ENCODE results near the gene CHID1.

The CHID1 gene

DNA sequence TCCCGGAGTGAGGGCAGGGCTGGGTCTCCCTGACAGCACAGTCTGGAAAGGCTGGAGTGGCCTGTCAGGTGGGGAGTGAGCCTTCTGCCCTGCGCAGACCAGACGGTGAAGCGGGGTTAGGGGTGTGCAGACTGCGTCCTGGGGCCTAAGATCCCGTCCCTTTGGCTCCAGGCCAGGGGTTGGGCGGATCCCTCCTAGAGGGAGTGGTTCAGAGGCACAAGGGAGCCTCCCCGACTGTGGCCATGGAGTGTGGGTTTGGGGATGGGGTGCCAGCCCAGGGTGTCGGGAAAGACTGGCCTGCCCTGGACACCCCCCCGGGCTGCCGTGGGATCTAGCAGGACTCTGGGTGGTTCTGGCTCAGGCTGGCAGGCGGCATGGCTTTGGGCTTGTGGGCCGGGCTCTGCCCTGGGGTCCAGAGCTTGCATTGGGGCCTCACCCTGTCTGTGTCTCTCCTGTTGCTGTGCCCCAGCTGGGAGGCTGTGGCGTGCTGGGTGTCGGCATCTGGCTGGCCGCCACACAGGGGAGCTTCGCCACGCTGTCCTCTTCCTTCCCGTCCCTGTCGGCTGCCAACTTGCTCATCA, 48.4 kb downstream of the CHID1 start:
- FAIRE-seq = no peak

DNA sequence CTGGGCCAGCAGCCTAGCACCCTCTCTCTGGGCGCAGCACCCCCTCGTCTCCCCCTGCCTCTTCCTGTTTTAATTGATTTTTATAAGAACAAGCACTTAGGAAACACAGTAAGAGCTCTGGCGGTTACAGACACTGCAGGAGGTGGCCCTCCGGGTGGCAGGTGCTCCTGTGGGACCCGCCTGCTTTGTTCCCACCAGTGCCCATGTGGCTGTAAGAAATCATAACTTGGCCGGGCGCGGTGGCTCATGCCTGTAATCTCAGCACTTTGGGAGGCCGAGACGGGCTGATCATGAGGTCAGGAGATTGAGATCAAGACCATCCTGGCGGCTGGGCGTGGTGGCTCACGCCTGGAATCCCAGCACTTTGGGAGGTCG, 49.5 kb downstream of the CHID1 start:
- no peak for FAIRE-seq

DNA sequence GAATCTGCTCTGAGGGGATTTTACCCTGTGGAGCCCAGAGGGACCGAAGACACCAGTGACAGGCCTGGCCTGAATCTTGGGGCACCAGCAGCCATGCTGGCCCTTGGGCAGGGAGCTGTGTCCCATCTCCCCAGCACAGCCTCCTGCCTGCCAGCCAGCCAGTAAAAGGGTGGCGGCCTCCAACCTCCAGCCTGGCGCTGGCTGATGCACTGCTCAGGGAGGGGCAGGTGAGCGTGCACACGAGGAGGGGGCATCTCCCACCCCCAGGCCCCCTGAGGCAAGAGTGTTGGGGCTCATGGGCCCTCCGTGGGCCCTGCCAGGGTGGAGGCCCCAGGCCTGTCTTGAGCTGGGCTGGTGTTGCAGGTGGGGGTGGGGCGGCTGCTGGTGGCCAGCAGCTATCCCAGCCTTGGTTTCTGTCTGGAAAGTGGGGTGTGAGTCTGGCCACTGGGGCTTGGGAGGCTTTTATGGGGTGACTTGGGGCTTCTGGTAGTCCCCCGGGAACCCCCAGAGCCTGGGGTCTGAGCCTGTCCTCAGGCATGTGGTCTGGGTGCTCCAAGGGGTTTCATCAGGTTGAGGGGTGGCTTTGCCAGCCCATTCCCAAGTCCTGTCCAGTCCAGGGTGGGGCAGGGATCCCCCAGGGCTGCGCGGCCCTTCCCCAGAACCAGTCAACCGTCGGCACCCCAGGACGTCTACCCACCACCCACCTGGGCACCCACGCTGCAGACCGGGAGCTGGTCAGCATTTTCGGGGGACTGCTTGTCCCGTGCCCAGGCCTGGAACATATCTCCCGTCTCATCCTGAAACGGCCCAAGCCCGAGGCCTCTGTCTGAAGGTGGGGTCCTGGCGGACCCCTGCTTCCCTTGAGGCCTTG, 50.1 kb downstream of the CHID1 start:
- FAIRE-seq = no peak

DNA sequence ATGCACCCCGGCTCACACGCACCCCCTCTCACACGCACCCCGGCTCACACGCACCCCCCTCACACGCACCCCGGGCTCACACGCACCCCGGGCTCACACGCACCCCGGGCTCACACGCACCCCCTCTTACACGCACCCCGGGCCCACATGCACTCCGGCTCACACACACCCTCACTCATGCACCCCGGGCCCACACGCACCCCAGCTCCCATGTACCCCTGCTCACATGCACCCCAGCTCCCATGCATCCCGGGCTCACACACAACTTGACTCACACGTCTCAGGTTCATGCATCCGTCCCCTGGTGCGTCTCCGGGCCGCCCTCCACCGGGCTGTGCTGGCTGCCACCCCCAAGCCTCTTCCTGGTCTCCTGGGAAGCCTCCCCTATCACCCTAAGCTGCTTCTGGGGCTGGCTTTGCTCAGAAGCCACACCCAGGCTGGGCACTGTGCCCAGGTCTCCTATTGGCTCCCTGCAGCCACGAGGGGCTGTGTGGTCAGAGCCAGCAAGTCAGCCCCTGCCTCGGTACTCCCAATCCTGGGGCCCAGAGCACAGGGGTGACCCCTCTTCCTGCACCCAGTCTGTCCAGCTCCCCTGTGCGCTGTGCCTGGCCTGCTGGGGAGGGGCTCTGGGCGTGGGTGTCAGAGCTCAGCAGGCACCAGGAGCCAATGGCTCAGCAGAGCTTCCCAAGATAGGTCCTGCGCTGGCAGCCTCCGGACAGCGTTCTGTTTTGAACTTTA, 51.0 kb downstream of the CHID1 start:
- FAIRE-seq = no peak

DNA sequence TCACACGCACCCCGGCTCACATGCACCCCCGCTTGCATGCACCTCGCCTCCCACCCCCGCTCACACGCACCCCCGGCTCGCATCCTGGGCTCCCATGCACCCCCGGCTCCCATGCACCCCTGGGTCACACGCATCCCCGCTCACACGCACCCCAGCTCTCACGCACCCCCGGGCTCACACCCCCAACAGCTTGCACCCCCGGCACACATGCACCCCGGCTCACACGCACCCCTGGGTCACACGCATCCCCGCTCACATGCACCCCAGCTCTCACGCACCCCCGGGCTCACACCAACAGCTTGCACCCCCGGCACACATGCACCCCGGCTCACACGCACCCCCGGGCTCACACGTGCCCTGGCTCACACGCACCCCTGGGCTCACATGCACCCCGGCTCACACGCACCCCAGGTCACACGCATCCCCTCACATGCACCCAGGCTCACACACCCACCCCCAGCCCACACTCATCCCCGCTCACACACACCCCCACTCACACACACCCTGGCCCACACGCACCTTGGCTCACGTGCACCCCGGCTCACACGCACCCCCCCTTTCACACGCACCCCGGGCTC, 51.8 kb downstream of the CHID1 start:
- no peak for FAIRE-seq

DNA sequence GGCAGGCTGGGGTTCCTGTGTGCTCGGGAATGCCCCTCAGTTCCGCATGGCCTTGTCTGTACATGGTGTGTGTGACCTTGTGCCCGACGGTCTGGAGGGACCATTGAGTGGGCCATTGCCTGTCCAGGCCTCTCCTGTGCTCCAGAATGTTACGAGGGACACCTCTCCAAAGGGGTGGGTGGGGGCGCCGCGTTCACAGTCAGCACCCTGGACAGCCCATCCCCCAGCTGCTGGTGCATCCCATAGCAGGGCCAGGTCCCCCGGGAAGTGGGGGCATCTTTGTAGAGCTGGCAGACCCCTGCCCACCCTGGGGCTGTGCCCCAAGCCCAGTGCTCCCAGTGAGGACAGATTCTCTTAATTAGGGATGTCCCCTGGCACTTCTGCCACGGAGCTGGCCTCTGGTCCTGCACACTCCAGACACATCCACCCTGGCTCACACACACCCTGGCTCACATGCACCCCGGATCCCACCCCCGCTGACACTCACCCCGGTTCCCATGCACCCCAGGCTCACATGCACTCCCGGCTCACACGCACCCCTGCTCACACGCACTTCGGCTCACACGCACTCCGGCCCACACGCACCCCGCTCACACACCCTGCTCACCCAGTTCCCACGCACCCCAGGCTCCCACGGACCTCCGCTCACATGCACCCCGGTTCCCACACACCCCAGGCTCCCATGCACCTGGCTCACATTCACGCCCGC, 52.4 kb downstream of the CHID1 start:
- no peak for FAIRE-seq

DNA sequence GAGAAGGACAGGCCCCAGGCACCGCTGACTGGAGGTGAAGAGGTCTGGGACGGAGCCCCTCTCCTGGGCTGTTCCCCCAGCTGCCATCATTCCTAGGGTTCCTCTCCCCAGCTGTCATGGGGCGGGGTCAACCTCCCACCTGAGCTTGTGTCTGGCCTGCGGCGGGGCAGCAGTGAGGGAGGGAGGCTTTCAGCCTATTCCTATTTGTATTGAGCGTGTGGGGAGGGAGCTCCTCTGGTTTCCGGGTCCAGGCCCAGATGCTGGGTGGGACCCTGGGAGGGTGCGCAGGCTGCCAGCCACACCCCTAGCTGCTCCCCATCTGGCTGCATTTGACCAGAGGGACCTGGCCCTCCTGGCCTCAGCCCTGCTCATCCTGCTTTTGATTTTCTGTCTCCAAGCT, 54.2 kb downstream of the CHID1 start:
- FAIRE-seq = no peak

DNA sequence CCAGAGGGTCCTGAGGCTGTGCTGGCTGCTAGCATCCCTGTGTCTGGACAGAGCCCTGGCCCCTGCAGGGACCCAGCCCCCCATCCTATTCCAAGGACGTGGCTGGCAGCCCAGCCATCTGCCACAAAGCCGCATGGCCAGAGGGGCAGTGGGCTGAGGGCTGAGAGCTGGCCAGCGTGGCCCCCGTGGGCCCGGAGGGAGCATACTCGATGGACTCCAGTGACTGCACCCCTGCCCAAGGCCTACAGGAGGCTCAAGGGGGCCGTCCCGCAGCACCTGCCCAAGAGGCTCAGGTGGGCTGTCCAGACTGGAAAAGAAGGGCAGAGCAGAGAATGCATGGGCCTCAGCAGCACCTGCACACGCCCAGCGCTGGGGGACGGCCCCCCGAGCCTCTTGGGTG, 54.8 kb downstream of the CHID1 start:
- no peak for FAIRE-seq

DNA sequence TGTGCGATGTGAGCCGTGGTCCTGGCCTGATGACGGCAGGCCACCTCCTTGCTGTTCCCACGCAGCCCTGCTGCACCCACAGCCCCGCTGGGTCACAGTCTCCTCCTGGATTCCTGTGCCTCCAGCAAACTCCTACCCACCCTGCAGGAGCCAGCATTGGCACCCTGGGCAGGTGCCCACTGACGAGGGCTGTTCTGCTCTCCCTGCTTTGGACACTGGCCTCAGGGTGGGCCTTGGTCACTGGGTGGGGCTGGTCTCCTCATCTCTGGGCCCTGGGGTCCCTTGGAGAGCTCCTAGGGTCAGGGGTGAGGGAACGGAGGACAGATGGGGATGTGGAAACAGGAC, 55.3 kb downstream of the CHID1 start:
- FAIRE-seq = no peak

DNA sequence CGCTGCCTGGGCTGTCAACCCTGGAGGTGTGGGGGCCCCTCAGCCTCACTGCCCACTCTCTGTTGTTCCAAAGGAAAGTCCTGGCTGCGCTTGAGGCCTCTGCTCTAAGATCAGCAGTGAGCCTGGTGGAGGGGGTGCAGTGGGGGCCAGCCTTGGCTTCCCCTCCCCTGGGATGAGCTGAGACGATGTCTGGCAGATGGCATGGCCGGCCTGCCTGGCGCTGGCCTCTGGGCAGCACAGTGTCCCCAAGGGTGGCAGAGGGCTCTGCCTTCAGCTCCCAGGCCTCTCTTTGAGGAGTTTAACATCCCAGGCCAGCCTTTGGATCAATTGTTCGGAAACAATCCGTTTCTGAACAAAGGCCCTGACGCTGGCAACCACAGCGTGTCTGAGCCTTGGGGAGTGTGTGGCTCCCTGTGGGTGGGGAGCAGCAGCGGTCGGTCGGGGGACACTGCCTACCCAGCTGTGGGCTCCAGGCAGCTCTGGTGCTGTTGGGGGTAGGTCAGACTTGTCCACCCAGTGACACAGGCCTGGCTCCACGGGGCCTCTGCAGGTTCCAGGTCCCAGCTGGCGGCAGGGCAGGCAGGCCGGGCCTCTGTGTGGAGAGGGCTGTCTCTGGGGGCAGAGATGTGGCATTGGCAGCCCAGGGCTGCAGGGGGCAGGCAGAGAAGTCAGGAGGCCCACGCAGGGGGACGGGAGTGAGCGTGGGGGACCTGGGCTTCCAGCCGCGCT, 55.8 kb downstream of the CHID1 start:
- no peak for FAIRE-seq

DNA sequence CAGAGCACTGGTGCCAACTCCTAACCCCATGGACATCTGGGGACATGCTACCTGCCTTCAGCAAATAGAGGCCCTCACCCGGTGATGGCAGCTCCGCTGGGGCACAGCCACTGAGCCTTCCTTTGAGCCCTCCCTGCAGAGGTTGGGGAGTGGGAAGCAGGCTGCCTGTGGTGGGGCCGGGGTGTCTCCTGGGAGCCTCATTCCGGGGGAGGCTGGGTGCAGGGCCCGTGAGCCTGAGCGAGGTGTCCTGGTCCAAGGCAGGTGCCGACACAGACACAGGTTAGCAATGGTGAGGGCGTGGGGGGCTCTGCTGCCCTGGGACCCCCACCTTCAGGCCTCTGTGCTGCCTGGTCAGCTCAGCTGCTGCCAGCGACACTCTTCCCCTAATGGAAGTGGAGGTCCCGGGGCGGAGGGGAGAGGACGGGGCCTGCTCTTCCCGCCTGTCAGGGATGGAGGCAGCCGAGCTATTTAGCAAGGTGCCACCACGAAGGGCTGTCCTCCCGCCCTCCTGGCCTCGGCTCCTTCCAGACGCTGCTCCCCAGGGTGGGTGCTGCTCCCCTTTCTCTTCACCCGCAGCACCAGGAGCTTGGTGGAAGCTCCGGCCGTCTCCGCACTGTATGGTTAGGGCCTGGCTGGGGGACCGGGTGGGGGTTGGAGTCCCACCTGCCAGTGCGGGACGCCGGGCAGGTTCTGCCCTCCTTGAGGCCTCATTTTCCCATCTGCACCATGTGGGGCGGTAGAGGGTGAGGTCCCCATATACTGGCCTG, 56.7 kb downstream of the CHID1 start:
- no peak for FAIRE-seq

DNA sequence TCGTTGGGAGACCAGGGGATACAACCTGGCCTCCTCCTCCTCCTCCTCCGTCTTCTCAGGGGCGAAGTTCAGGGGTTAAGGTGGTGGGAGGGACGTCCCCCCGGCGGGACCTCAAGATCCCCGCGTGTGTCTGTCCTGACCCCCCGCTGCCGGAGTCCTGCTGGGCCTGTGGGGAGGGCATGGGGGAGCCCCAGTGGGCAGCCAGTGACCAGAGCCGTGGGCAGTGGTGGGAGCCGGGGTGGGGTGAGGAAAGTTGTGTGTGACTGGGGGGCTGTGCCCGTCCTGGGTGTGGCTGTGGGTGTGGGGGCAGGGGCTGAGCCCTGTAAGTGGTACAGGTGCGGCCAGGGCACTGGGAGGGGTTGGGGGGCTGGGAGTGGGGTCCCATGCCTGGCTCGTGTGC, 57.8 kb downstream of the CHID1 start:
- no peak for FAIRE-seq

DNA sequence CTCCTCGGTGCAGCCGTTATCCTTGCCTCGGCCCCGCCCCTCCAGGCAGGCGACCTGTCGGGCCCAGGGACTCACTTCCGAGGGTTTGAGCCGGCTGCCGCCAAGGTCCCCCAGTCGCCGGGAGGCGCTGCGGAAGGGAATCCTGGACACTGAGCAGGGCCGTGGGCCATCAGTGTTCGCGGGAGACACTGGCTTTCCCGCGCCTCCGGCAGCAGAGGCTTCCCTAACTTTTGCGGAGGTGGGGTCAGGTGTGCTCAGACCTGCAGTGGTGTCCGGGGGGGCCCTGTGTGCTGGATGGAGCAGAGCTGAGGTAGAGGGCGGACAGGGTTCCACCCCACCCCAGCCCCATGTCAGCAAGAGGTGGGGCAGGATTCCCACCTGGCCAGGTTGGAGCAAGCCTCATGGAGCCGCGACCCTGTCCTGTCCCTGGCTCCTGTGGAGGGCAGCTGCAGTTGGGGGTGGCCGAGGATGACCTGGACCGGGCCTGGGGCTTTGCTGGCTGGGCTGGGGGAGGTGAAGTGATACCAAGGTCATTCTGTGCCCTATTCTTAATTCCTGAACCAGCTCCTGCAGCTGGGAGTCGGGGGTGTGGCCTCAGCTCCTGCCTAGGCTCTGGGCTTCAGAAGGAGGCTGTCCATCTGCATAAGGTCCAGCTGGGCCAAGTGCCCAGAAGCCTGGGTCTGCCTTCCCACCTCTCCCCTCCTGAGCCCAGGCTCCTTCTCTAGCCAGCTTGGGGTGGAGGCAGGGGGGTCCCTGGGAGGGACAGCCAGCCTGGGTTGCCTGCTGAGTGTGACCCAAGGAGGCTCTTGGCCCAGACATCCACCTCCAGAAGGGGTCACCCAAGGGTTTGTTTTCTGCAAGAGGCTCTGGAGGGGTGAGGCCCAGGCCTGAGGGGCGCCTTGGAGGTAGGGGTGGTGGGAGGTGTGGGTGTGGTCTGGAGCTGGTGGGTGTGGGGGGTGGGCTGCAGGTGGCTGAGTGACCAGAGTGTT, 59.5 kb downstream of the CHID1 start:
- no peak for FAIRE-seq

DNA sequence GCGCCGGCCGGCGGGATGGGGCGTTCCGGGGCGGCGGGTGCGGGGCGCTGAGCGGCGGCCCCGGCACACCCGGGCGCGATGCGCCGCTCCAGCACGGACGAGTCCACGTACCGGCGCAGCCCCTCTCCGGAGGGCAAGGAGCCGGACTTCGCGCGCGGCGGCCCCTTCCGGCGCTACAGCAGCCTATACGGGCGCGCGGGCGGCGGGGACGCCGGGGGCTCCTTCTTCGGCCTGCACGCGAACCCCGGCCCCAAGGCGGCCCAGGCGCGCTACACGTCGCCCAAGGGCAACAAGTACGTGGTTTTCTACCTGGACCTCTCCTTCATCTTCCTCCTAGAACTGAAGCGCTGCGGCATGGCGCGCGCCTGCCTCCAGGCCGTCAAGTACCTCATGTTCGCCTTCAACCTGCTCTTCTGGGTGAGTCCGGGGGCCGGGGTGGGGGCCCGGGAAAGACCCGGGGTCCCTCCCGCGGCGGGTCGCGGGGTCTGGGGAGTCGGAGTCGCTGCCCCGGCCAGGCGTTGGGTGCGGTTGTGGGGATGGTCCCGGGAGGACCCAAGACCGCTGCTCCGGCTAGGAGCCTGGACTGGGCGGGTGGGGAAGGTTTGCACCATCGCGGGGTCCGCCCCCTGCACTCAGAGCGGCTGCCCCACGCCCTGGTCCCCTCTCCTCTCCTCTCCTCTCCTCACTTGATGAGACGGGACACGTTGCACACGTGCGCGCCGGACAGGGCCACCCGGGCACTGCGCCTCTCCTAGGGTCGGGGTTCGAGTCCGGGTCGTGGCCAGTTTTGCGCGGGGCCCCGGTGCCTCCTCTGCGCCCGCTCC, 60.4 kb downstream of the CHID1 start:
- FAIRE-seq = no peak

DNA sequence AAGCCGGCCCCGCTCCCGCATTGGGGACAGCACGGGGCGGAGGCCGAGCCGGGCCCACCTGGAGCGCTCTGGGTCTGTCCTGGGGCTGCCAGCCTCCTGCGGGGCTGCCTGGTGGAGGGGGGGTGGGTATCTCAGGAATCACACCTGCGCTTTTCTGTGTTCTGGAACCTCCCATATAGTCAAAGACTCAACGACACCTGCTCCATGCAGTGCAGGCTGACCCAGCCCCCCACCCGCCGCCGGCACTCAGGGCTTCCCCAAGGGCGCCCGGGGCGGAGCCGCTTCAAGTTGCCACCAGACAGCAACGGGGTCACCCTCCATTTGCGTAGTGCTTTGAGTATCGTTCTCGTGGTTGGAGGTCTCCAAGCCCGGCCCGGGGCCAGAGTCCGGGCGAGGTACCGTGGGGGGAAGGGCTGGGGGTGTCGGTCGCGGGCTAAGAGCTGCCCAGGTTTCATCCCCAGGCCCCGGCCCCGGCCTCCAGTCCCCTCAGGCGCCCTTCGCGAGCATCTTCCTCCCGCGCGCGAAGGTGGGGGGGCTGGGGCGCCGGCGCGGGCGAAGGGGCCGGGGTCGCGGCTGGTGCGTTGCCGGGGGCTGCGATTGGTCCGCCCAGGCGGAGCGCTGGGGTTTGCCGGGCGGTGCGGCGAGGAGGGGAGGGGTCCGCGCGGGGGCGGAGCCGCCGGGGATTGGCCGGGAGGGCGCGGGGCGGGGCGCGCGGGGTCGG, 61.3 kb downstream of the CHID1 start:
- no peak for FAIRE-seq

DNA sequence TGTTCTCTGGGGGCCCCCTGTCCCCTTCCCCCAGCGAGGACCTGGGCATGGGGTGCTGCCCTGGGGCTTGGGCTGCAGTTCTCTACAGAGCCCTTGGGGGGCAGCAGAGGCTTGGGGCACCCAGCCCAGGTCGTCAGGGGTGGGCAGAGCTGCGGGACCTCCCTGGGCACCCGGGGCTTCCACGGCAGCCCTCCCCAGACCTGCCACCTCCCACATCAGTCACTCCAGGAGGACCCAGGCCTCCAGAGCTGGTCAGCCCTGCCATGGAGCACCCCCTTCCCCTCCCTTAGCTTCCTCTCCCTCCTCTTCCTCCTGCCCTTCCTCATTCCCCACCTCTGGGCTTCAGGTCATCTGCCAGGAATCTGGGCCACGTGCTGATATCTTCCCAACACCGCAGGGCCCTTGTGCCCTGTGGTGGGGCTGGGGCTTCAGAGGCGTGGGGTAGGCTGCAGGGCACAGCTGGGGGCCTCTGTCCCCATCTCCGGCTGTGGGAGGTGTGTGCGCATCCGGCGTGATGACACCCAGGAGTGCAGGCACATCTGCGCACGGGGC, 62.2 kb downstream of the CHID1 start:
- no peak for FAIRE-seq

DNA sequence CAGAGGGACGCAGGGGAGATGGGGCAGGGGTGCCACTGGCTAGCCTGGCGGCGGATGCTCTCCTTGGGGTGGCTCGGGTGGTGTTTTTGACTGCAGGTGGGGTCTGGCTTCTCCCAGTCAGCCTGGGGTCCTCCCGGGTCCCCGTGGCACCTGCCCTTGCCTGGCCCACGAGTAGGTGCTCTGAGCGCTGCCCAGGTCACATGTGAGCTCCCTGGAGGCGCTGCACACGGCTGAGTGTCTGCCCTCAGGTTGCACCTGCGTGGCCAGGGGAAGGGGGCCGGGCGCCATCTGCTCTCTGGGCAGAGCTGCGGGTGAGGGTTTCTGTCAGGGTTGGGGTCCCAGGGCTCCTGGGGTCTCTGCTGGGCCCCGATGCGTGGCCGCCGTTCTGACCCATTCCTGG, 62.7 kb downstream of the CHID1 start:
- FAIRE-seq = no peak

DNA sequence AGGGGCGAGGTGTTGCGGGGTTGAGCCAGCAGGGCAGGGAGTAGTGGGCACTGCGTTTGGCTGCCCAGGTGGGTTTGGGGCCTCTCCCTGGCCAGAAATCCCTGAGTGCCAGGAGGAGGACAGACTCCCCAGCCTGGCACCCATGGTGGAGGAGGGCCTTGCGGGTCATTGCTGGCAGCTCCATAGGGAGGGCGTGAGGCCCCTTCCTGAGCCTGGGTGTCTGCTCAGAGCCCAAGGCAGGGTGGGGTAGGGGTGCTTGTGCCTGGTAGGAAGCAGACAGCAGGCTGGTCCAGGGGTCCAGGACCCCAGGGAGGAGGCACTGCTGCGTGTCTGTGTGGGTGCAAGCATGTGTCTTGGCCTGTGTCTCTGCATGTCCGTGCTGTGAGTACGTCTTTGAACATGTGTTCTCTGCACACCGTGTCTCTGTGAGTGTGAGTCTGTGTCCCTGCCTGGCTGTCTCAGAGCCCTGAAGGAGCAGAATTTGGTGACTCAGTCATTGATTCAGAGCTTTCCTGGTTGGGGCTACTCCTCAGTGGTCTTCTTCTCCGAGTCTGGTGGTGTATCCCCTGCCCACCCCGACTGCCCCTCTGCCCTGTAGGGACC, 64.0 kb downstream of the CHID1 start:
- FAIRE-seq = no peak

Measured in TTC549 (cell line).